Trophoblast cell (in vitro differentiated cells and primary cell): Measurements from ENCODE around the gene FTH1.
"Not testable (repeated sequence)": the region's sequence is repeated elsewhere in the genome, so short reads cannot be mapped to it uniquely, and the experiment has no call there.

Experiments used
- DNase-seq, 2 donors: peaks; one replicate each; pipeline ENCODE4 v3.0.0-alpha.2; 2016
- H2AFZ ChIP-seq: 2 replicates; pipeline ENCODE4 v1.6.1; 2013; ENCODE audit warnings: low read length, moderate library complexity, mild to moderate bottlenecking; ENCODE audit not compliant: insufficient read depth, poor library complexity
- H2AK5ac ChIP-seq: 2 replicates; pipeline ENCODE4 v1.6.1; 2013; ENCODE audit warnings: mild to moderate bottlenecking, low read length
- H2BK120ac ChIP-seq: 2 replicates; pipeline ENCODE4 v1.6.1; 2013; ENCODE audit warnings: low read length, mild to moderate bottlenecking, moderate library complexity; ENCODE audit not compliant: insufficient read depth, poor library complexity
- H2BK12ac ChIP-seq: 2 replicates; pipeline ENCODE4 v1.6.1; 2013; ENCODE audit warnings: mild to moderate bottlenecking, low read length, moderate library complexity
- H2BK5ac ChIP-seq: 2 replicates; pipeline ENCODE4 v1.6.1; 2013; ENCODE audit warnings: low read length, low read depth, moderate library complexity, mild to moderate bottlenecking; ENCODE audit not compliant: poor library complexity
- H3K14ac ChIP-seq: 2 replicates; pipeline ENCODE4 v1.6.1; 2013; ENCODE audit warnings: mild to moderate bottlenecking, low read length
- H3K18ac ChIP-seq: 2 replicates; pipeline ENCODE4 v1.6.1; 2013; ENCODE audit warnings: mild to moderate bottlenecking, low read length
- H3K23ac ChIP-seq: 2 replicates; pipeline ENCODE4 v1.6.1; 2013; ENCODE audit warnings: low read length
- H3K27ac ChIP-seq: 2 replicates; pipeline ENCODE4 v1.5.1; 2013; ENCODE audit warnings: low read depth, mild to moderate bottlenecking, inconsistent platforms, low read length, moderate library complexity
- H3K27me3 ChIP-seq: 2 replicates; pipeline ENCODE4 v1.6.1; 2013; ENCODE audit warnings: inconsistent platforms, mild to moderate bottlenecking, low read length, moderate library complexity; ENCODE audit not compliant: insufficient read depth
- H3K36me3 ChIP-seq, 2 experiments: 1 replicate in 1 of 2; 2 replicates in 1 of 2; pipeline ENCODE4 v1.6.1; 2013; ENCODE audit warnings: low read length in 2 of 2, mild to moderate bottlenecking in 2 of 2, moderate library complexity in 1 of 2; ENCODE audit not compliant: insufficient read depth in 2 of 2, control insufficient read depth in 1 of 2
- H3K4ac ChIP-seq: 2 replicates; pipeline ENCODE4 v1.6.1; 2013; ENCODE audit warnings: low read depth, mild to moderate bottlenecking, low read length, moderate library complexity
- H3K4me1 ChIP-seq, 2 experiments: 1 replicate in 1 of 2; 2 replicates in 1 of 2; pipeline ENCODE4 v1.6.1; 2013; ENCODE audit warnings: low read length in 2 of 2, mild to moderate bottlenecking in 2 of 2, moderate library complexity in 1 of 2; ENCODE audit not compliant: insufficient read depth in 2 of 2, control insufficient read depth in 1 of 2
- H3K4me2 ChIP-seq: 2 replicates; pipeline ENCODE4 v1.6.1; 2013; ENCODE audit warnings: inconsistent platforms, mild to moderate bottlenecking, low read length, moderate library complexity
- H3K4me3 ChIP-seq: 2 replicates; pipeline ENCODE4 v1.5.1; 2013; ENCODE audit warnings: mild to moderate bottlenecking, low read depth, low read length, inconsistent platforms
- H3K79me1 ChIP-seq: one replicate; pipeline ENCODE4 v1.6.1; 2013; ENCODE audit warnings: low read length
- H3K79me2 ChIP-seq: 2 replicates; pipeline ENCODE4 v1.6.1; 2013; ENCODE audit warnings: low read length, mild to moderate bottlenecking; ENCODE audit not compliant: control insufficient read depth, insufficient read depth, poor library complexity
- H3K9ac ChIP-seq: 2 replicates; pipeline ENCODE4 v1.6.1; 2013; ENCODE audit warnings: mild to moderate bottlenecking, low read length
- H3K9me3 ChIP-seq: 2 replicates; pipeline ENCODE4 v1.6.1; 2013; ENCODE audit warnings: low read depth, mild to moderate bottlenecking, control low read depth, inconsistent platforms, low read length; ENCODE audit not compliant: insufficient read depth
- H4K12ac ChIP-seq: 2 replicates; pipeline ENCODE4 v1.6.1; 2013; ENCODE audit warnings: low read depth, mild to moderate bottlenecking, low read length, moderate library complexity
- H4K8ac ChIP-seq: 2 replicates; pipeline ENCODE4 v1.6.1; 2013; ENCODE audit warnings: low read depth, mild to moderate bottlenecking, low read length, moderate library complexity
- H4K91ac ChIP-seq: one replicate; pipeline ENCODE4 v1.6.1; 2013; ENCODE audit warnings: low read depth, mild to moderate bottlenecking, low read length, moderate library complexity
- WGBS: extraction: QIAGEN DNeasy Blood & Tissue Kit; methylation state at CpG from one replicate; pipeline ENCODE4 v1.1.7; 2013; ENCODE audit warnings: missing lambda C conversion rate; ENCODE audit not compliant: insufficient read length, insufficient coverage; ENCODE audit errors: extremely low coverage; 5-methylcytosine and 5-hydroxymethylcytosine counted together

Gene FTH1

GRCh38 chr11:61953632-61954031, 13.8 kb downstream of the FTH1 start:
- not testable (repeated sequence) for H3K18ac ChIP-seq, H2AFZ ChIP-seq, H2BK12ac ChIP-seq, H3K79me2 ChIP-seq, H3K36me3 ChIP-seq, DNase-seq, H4K8ac ChIP-seq, H3K79me1 ChIP-seq, H3K14ac ChIP-seq, H2BK5ac ChIP-seq, H2AK5ac ChIP-seq, H3K4me2 ChIP-seq, H3K23ac ChIP-seq, H3K9me3 ChIP-seq, H3K27me3 ChIP-seq, H2BK120ac ChIP-seq, H4K12ac ChIP-seq, H3K27ac ChIP-seq, H3K9ac ChIP-seq, H4K91ac ChIP-seq, H3K4me3 ChIP-seq, H3K4ac ChIP-seq
- WGBS = 100% methylated on average over 1 of the region's 5 CpGs
- peaks cover 13% of the 10 kb centered on the region in 2 experiments for H3K4me1 ChIP-seq

GRCh38 chr11:61952882-61953281, 14.6 kb downstream of the FTH1 start:
- no peak for DNase-seq
- WGBS = no CpG with 5 or more reads among the region's 3 CpGs
- no peak overlapping the region for H3K18ac ChIP-seq

GRCh38 chr11:61951484-61952135, 15.8 kb downstream of the FTH1 start:
- no peak overlapping the region for H3K9ac ChIP-seq
- no peak for DNase-seq
- no peak overlapping the region for H4K12ac ChIP-seq
- no peak overlapping the region for H2BK120ac ChIP-seq
- H3K4me1 ChIP-seq = peaks cover 13% of the 10 kb centered on the region in 2 experiments
- no peak overlapping the region for H3K27ac ChIP-seq
- H3K9me3 ChIP-seq = peaks cover 7% of the 10 kb centered on the region
- no peak overlapping the region for H3K4ac ChIP-seq
- no peaks in the 10 kb centered on the region for H3K79me2 ChIP-seq
- no peak overlapping the region for H3K23ac ChIP-seq
- WGBS = no CpG with 5 or more reads among the region's 11 CpGs
- no peaks in the 10 kb centered on the region for H3K27me3 ChIP-seq
- no peak overlapping the region for H2AFZ ChIP-seq
- no peaks in the 10 kb centered on the region for H3K36me3 ChIP-seq
- H3K18ac ChIP-seq = no peak overlapping the region
- no peak overlapping the region for H2BK12ac ChIP-seq
- H4K91ac ChIP-seq = no peak overlapping the region
- no peak overlapping the region for H3K4me3 ChIP-seq
- no peak overlapping the region for H4K8ac ChIP-seq
- no peak overlapping the region for H3K4me2 ChIP-seq
- H3K79me1 ChIP-seq = peaks cover 9% of the 10 kb centered on the region
- no peak overlapping the region for H2AK5ac ChIP-seq
- no peak overlapping the region for H3K14ac ChIP-seq
- H2BK5ac ChIP-seq = no peak overlapping the region

More at GRCh38 chr11:61952882-61953281, 14.6 kb downstream of the FTH1 start:
- no peaks in the 10 kb centered on the region for H3K27me3 ChIP-seq
- no peak overlapping the region for H2AFZ ChIP-seq
- H3K79me2 ChIP-seq = no peaks in the 10 kb centered on the region
- no peak overlapping the region for H3K4me3 ChIP-seq
- H3K4ac ChIP-seq = no peak overlapping the region
- H4K12ac ChIP-seq = no peak overlapping the region
- H3K4me2 ChIP-seq = no peak overlapping the region
- H3K23ac ChIP-seq = no peak overlapping the region
- H2BK12ac ChIP-seq = no peak overlapping the region
- H3K4me1 ChIP-seq = peaks cover 13% of the 10 kb centered on the region in 2 experiments
- H2BK120ac ChIP-seq = no peak overlapping the region
- H3K9me3 ChIP-seq = peaks cover 6% of the 10 kb centered on the region
- no peak overlapping the region for H4K91ac ChIP-seq
- H3K9ac ChIP-seq = no peak overlapping the region
- H3K27ac ChIP-seq = no peak overlapping the region
- H3K79me1 ChIP-seq = peaks cover 9% of the 10 kb centered on the region
- no peak overlapping the region for H2BK5ac ChIP-seq
- H2AK5ac ChIP-seq = no peak overlapping the region
- H4K8ac ChIP-seq = no peak overlapping the region
- no peaks in the 10 kb centered on the region for H3K36me3 ChIP-seq
- H3K14ac ChIP-seq = no peak overlapping the region

GRCh38 chr11:61950035-61950547, 17.3 kb downstream of the FTH1 start, which contains the start of gene BEST1:
BEST1 (plus strand) TSS chr11:61950351; CDS start chr11:61951807, 1,456 bp downstream.
- H3K23ac ChIP-seq = no peak within 1 kb of the TSS
- H3K79me2 ChIP-seq = no peaks in the 10 kb centered on the region
- no peak within 1 kb of the TSS for H3K4ac ChIP-seq
- H2AFZ ChIP-seq = peak within 1 kb of the TSS; percentile 59
- peaks cover 2% of the 10 kb centered on the region for H3K9me3 ChIP-seq
- H3K4me3 ChIP-seq = no peak within 1 kb of the TSS
- no peaks in the 10 kb centered on the region for H3K36me3 ChIP-seq
- H4K91ac ChIP-seq = peak within 1 kb of the TSS; percentile 28
- peaks cover 6% of the 10 kb centered on the region in 2 experiments for H3K4me1 ChIP-seq
- no peak for DNase-seq
- no peak within 1 kb of the TSS for H2BK5ac ChIP-seq
- H4K12ac ChIP-seq = no peak within 1 kb of the TSS
- peak within 1 kb of the TSS; percentile 28 for H2BK12ac ChIP-seq
- peak within 1 kb of the TSS; percentile 11 for H3K14ac ChIP-seq
- no peak within 1 kb of the TSS for H3K9ac ChIP-seq
- peak within 1 kb of the TSS; percentile 13 for H4K8ac ChIP-seq
- no peak within 1 kb of the TSS for H3K18ac ChIP-seq
- H2BK120ac ChIP-seq = peak within 1 kb of the TSS; percentile 36
- H3K27me3 ChIP-seq = no peaks in the 10 kb centered on the region
- no peak within 1 kb of the TSS for H3K27ac ChIP-seq
- H3K4me2 ChIP-seq = no peak within 1 kb of the TSS
- H3K79me1 ChIP-seq = peaks cover 4% of the 10 kb centered on the region
- peak within 1 kb of the TSS; percentile 50 for H2AK5ac ChIP-seq
- no CpG with 5 or more reads among the region's 8 CpGs for WGBS
